HG02759 (cell line): ENCODE measurements around the gene SLCO3A1.
A peak's percentile ranks its signal among the peaks of the same experiment; 100 is the strongest.

Source experiments
- ATAC-seq: cut with Tn5 transposase; IDR thresholded peaks from one replicate; pipeline ENCODE4 v1.9.1; 2021; ENCODE audit warnings: mild to moderate bottlenecking, moderate library complexity; ENCODE audit not compliant: unreplicated experiment

SLCO3A1 gene

DNA sequence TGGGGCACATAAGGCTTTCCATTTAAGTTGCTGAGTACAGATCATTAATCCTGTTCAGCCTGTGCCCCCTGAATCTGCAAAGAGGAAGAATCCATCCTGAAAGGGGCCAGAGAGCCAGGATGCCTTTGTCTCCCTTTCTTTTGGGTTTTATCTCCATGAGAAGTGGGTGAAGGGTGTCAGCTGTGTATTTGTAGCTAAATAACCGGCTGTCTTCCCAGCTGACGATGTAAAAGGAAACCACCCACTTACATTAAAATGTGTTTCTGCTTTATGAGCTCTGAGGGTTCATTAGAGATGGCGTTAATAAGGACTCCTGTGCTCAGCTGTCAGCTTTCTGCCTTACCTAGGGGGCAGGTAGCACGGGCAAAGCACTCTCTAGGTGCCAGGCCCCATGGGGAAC is 83.4 kb downstream of the SLCO3A1 start:
- ATAC-seq, result no peak

GRCh38 chr15:91938136-91938535 is 84.6 kb downstream of the SLCO3A1 start:
- ATAC-seq, result no peak

- no peak for ATAC-seq
Observed at GRCh38 chr15:91939403-91939831, 85.9 kb downstream of the SLCO3A1 start.

- ATAC-seq, result no peak
Observed at GRCh38 chr15:91940496-91941381, 87.2 kb downstream of the SLCO3A1 start.

- ATAC-seq, result no peak
Observed at GRCh38 chr15:91941871-91942658, 88.6 kb downstream of the SLCO3A1 start.

DNA sequence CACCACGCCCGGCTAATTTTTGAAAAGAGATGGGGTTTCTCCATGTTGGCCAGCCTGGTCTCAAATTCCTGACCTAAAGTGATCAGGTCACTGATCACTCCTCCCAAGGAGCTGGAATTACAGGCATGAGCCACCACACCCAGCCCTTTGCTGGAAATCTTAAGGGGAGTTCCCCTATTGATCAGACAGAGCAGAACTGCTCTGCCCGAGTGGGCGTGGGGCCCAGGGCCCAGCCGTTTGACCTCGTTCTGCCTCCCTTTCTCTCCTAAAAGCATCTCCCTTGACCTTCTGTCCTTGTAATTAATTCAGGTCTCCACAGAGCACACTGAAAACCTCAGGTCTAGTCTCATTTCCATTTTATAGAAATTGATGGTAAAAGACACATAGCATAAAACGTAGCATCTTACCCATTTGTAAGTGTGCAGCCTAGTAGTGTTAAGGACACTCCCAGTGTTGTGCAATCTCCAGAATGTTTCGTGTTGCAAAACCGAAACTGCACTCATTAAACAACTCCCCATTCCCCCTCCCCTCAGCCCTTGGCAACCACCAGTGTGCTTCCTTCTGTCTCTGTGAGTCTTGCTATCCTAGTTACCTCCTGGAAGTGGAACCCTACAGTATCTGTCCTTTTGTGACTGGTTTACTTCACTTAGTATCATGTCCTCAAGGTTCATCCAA is 89.3 kb downstream of the SLCO3A1 start:
- peak; percentile 82 for ATAC-seq

- ATAC-seq, result no peak
Observed at GRCh38 chr15:91944331-91944730, 90.8 kb downstream of the SLCO3A1 start.

DNA sequence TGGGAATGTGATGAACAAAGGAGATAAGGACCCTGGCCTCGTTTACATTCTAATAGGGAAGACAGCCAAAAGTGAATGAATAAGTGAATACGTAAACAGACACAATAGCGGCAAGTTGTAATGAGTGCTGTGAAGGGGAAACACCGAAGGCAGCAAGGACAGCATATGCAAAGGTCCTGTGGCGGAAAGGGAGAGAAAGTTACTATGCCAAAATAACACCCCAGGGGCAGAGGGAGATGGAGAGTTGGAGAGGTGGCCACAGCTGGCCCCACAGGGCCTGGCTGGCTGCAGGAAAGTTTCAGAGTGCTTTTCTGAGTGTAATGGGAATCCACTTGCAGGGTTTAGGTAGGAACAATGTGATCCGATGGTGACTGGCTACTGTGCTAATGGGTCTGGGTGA is 91.9 kb downstream of the SLCO3A1 start:
- ATAC-seq, result no peak

GRCh38 chr15:91946075-91946474 is 92.6 kb downstream of the SLCO3A1 start:
- ATAC-seq, result no peak

DNA sequence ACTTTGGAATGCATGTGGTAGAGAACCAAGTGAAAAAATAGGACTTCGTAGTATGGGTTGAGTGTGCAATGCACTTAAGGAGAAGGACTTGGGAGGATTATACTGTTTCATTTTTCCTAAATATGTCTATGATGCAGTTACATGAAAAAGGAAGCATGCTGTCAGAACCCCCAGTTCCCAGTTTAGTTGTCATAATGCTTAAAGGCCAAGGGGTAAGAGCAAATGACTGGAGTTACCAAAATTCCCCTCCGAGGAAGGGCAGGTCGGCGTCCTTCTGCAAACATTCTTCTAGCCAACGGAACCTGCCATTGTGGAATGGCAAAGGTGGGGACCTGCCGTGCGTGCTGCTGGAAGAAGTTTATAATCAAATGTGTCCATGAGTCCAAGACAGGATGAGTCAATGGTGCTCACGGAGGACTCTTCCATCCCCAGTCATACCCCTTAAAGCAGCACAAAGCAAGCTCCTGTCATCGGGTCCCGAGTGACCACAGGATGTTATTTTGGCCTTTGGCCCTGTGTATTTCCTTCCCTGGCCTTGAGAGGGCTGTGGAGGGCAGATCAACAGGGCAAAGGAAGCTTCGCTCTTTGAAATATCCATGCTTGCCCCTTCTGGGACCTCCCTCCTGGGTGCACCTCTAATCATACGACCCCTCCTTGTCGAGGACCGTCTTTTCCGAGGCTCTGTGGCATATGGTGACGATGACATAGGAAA is 93.2 kb downstream of the SLCO3A1 start:
- no peak for ATAC-seq

- ATAC-seq, result no peak
Observed at GRCh38 chr15:91947293-91947679, 93.8 kb downstream of the SLCO3A1 start.

DNA sequence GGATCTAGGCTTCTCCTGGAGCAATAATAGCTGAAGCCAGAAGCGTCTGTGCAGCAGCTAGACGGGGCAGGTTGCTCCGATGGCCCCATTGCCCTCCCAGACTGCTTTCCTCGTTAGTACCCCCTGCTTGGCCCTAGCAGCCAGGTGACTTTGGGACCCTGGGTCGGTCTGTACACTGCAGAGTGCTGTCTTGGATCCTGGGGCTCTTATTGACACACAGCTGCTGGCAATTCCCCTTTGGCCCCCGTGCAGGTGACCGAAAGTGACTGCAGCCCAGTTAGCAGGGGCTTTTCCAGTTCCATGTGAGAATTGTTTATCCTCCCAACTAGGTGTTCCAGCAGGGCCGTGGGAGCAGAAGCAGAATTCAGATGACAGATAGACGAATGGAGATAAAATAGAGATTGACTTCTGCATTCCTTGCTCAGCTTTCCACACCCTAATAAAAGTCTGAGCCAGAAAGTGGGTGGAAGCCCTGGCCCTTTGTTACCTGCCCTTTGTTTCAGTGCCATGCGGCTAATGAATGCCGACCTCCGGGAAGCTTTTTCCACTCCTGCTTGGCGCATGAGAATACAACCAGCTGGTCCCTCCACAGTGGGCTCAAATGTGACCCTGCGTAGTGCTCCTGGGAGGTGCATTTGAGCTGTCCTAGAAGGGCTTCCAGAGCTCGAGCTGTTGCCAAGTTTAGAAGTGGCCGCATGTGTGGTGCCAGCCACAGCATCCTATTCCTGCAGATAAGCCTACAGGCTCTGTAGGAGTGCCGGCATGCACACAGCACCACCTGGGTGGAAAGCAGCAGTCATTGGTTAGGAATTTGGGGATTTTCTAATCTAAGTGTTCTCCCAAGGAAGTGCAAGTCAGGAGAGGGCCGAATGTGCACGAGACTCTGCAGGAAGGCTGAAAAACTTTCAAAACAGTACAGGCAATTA is 94.4 kb downstream of the SLCO3A1 start:
- ATAC-seq, result no peak

DNA sequence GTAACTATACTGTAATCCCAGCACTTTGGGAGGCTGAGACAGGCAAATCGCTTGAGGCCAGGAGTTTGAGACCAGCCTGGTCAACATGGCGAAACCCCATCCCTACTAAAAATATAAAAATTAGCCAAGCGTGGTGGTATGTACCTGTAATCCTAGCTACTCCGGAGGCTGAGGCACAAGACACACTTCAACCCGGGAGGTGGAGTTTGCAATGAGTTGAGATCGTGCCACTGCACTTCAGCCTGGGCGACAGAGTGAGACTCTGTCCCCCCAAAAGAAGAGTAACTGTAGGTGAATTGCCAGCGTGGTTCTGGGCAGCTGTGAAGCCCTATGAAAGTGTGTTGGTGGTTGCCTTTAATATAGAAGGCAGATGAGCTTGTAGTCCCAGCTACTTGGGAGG is 95.9 kb downstream of the SLCO3A1 start:
- ATAC-seq, result no peak

GRCh38 chr15:91950054-91950453 is 96.5 kb downstream of the SLCO3A1 start:
- ATAC-seq, result no peak

DNA sequence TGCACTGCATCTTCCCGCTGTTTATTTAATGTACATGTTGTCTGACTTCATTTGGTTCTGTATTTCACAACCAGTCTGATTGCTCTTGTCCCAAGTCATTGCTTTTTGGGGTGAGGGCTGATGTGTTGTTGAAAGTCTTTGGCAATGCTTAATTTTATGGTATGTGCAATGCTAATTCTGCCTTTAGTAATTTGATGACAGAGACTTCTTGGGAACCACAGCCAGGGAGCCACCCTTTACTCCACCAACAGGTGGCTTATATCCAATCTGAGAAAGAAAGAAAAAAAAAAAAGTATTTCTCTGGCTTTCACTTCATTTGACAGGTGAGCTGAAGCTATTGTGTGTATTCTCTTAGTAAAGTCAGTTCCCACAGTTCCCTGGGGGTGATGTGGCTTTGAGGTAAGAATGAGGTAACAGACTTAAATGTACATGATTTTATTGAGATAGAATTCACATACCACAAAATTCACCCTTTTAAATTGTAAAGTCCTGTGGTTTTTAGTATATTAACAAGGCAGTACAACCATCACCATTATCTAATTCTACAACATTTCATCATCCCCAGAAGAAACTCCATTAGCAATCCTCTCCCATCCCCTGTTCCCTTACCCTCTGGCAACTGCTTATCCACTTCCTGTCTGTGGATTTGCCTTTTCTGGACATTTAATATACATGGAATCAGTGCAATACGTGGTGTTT is 97.3 kb downstream of the SLCO3A1 start:
- no peak for ATAC-seq

DNA sequence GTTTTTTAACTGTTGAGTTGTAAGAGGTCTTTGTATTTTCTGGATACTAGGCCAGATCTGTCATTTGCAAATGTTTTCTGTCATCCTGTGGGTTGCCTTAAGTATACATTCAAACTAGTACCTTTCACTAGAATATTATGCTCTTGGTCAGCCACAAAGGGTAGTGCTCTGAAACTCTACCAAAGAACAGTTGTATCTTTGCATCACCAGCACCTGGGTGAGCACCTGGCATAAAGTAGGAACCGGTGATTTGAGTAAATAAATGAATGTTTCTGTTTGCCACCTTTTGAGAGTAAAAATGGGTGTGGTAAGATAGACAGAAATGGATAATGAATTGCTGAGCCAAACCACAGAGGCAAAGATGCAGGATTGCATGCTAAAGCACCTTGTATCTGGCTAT is 98.7 kb downstream of the SLCO3A1 start:
- ATAC-seq, result no peak

GRCh38 chr15:91953432-91953831 is 99.9 kb downstream of the SLCO3A1 start:
- no peak for ATAC-seq

- no peak for ATAC-seq
Observed at GRCh38 chr15:91954292-91954691, 100.8 kb downstream of the SLCO3A1 start.

- no peak for ATAC-seq
Observed at GRCh38 chr15:91956026-91956723, 102.7 kb downstream of the SLCO3A1 start.
